Testis (tissue), 3 donors: ENCODE data around the gene RASAL1. TPM values are rescaled to one million over a fixed set of nuclear protein-coding genes. Genes with fewer than 3 reads are reported as not detected.
A peak's percentile ranks its signal among the peaks of the same experiment; 100 is the strongest.

Experiments used
- DNase-seq: peaks from one replicate; pipeline ENCODE4 v3.0.0-alpha.2; 2019
- H3K27ac ChIP-seq, 2 donors: fragments of 200-600 bp; sonication (generic); one replicate each; pipeline ENCODE4 v1.5.1; 2019
- H3K27me3 ChIP-seq: fragments of 200-600 bp; sonication (generic); one replicate; pipeline ENCODE4 v1.5.1; 2019
- H3K36me3 ChIP-seq: fragments of 200-600 bp; sonication (generic); one replicate; pipeline ENCODE4 v1.5.1; 2017; ENCODE audit warnings: low read depth; ENCODE audit errors: missing control alignments
- H3K4me1 ChIP-seq: fragments of 200-600 bp; sonication (generic); one replicate; pipeline ENCODE4 v1.5.1; 2019
- H3K4me3 ChIP-seq, 2 donors: fragments of 200-600 bp; sonication (generic); one replicate each; pipeline ENCODE4 v1.5.1; 2017 to 2019
- H3K9me3 ChIP-seq: fragments of 200-600 bp; sonication (generic); one replicate; pipeline ENCODE4 v1.5.1; 2017
- POLR2A ChIP-seq: fragments of 450-650 bp; IDR thresholded peaks from one replicate; pipeline ENCODE4 v1.6.1; 2017; ENCODE audit warnings: antibody characterized with exemption, mild to moderate bottlenecking, moderate library complexity
- WGBS, 2 donors: methylation state at CpG; one replicate each; pipeline ENCODE4 v1.1.5; 2018; 5-methylcytosine and 5-hydroxymethylcytosine counted together
- intact Hi-C: fragments of 100-400 bp; cut with DNase I; formaldehyde crosslinking; loops from one replicate; pipeline ENCODE4 v1.15.1; 2023; ENCODE audit warnings: low total_unique reads
- polyA plus RNA-seq: library from polyadenylated mRNA; stranded (reverse); fragments of 350-450 nt; fragmentation: Illumina TruSeq; extraction: RNeasy Lipid Tissue Mini Kit (QIAGEN cat#74804); gene quantifications from one replicate; pipeline ENCODE4 v1.2.3, GENCODE V29; 2014; ENCODE audit warnings: low read depth, low replicate concordance; ENCODE audit not compliant: insufficient read depth
- total RNA-seq, 2 donors: library from RNA; depleted of rRNA; stranded (reverse); fragments of >200 nt; gene quantifications; one replicate each; pipeline ENCODE4 v1.2.3, GENCODE V29; 2016
- TF ChIP-seq, protein P1 (sequence below), 3 experiments: fragments of 450-650 bp in 2 of 3; fragments of 200-600 bp in 1 of 3; sonication (generic) in 1 of 3; IDR thresholded peaks; one replicate each; pipeline ENCODE4 v1.5.1; 2016 to 2019; ENCODE audit warnings: antibody characterized with exemption in 3 of 3, mild to moderate bottlenecking in 2 of 3, moderate library complexity in 1 of 3

The RASAL1 gene
- total and polyA plus RNA-seq, 3 donors from 2014 or later, result 5.0 to 20.1 (median 18.2) TPM

DNA sequence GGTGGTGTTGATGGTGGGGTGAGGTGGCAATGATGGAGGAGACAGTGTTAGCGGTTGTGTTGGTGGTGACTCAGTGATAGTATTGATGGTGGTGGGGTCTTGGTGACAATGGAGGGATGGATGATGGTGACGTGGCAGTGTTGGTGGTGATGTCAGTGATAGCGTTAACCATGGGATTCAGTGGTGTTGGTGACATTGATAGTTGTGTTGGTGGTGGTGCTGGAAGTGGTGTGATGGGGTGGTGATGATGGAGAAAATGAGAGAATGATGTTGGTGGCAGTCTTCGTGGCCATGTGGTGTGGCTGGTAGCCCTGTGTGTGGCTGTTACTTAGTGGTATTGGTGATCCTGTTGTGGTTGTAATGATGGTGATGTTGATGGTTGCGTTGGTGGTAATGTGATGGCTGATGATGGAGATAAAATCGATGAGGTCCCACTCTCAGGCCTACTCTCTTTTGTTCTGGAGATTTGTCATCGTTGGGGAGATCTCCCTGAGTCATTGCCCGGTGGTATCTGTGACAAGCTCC is 76.4 kb downstream of the RASAL1 start:
- Histone ChIP-seq H3K27ac (no peak overlapping the region), H3K4me1 (peaks cover 9% of the 10 kb centered on the region), H3K4me3 (no peak overlapping the region), H3K36me3 (no peaks in the 10 kb centered on the region), H3K27me3 (no peaks in the 10 kb centered on the region), H3K9me3 (no peaks in the 10 kb centered on the region)
- intact Hi-C loops, result loop anchor here (10.0 kb wide), 1 partner anchor 96 kb away; no protein-coding TSS in a partner anchor
- WGBS, 2 donors, result 92 to 96% methylated on average over 8 of the region's 8 CpGs
- TF ChIP-seq POLR2A, result no peak
- TF ChIP-seq, protein P1, sequence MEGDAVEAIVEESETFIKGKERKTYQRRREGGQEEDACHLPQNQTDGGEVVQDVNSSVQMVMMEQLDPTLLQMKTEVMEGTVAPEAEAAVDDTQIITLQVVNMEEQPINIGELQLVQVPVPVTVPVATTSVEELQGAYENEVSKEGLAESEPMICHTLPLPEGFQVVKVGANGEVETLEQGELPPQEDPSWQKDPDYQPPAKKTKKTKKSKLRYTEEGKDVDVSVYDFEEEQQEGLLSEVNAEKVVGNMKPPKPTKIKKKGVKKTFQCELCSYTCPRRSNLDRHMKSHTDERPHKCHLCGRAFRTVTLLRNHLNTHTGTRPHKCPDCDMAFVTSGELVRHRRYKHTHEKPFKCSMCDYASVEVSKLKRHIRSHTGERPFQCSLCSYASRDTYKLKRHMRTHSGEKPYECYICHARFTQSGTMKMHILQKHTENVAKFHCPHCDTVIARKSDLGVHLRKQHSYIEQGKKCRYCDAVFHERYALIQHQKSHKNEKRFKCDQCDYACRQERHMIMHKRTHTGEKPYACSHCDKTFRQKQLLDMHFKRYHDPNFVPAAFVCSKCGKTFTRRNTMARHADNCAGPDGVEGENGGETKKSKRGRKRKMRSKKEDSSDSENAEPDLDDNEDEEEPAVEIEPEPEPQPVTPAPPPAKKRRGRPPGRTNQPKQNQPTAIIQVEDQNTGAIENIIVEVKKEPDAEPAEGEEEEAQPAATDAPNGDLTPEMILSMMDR (IDR thresholded peaks at IDR 0.05), result no peak
- DNase-seq, result no peak

DNA sequence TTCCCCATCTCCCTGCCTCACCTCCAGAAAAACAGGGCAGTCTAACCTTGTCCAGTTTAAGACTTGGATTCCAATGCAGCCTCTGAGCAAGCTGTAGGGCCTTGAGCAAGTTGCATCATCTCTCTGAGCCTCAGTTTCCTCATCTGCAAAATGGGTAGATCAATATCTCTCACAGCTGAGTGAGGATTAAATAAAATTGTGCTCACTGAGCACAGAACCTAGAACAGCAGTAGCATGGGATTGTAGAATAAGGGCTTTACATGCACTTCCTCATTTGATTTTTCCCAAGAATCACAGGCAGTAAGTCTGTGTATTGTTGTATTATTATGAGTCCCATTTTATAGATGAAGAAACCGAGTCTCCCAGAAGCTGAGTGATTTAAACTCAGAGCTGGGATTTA is 77.0 kb downstream of the RASAL1 start:
- intact Hi-C loops, result loop anchor here (10.0 kb wide), 1 partner anchor 96 kb away; no protein-coding TSS in a partner anchor
- WGBS, 2 donors, result 96 to 97% methylated on average over 1 of the region's 1 CpG
- no peak overlapping the region for H3K4me3 ChIP-seq
- peaks cover 9% of the 10 kb centered on the region for H3K4me1 ChIP-seq
- H3K9me3 ChIP-seq, result no peaks in the 10 kb centered on the region
- no peaks in the 10 kb centered on the region for H3K36me3 ChIP-seq
- TF ChIP-seq, protein P1 (IDR thresholded peaks at IDR 0.05), result no peak
- no peak for TF ChIP-seq POLR2A
- no peak overlapping the region for H3K27ac ChIP-seq
- H3K27me3 ChIP-seq, result no peaks in the 10 kb centered on the region
- no peak for DNase-seq

DNA sequence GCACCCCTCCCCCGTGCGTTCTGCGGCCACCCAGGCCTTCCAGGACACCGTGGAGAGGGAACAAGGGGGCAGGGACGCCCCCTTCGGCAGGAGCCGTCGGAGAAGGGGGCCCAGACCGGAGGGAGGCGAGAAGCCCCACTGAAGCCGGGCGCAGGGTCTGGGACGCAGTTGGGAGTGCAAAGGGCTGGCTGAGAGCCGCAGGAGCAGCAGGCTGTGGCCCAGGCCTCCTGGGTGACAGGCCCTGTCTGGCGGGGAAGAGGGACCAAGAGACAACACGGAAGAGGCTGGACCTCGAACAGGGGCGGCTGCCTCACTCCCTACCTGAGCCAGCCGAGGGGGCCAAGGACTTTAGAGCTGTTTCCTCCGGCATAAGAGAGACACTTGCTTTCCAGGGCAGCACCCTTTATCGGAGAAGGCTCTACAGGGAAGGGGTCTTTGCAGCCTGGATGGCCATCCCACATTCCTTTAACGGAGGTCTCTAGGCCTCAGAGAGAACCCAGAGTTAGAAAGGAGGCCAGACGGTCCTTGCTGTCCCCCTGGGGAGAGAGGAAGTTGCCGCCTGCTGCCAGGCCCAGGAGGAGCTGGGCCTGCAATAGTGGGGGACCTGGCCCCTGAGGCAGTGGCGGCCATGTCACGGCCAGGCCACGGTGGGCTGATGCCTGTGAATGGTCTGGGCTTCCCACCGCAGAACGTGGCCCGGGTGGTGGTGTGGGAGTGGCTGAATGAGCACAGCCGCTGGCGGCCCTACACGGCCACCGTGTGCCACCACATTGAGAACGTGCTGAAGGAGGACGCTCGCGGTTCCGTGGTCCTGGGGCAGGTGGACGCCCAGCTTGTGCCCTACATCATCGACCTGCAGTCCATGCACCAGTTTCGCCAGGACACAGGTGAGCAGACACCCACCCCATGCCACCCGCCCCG is 77.7 kb downstream of the RASAL1 start:
- Histone ChIP-seq H3K4me3 (peak overlapping the region; percentile 72 to 81), H3K27ac (peak overlapping the region; percentile 64 to 69), H3K36me3 (no peaks in the 10 kb centered on the region), H3K9me3 (no peaks in the 10 kb centered on the region), H3K4me1 (peaks cover 8% of the 10 kb centered on the region), H3K27me3 (no peaks in the 10 kb centered on the region)
- 42% methylated on average over 10 to 44 of the region's 44 CpGs for WGBS, 2 donors
- DNase-seq, result no peak
- intact Hi-C loops, result loop anchor here (10.0 kb wide), 1 partner anchor 97 kb away; no protein-coding TSS in a partner anchor
- TF ChIP-seq, protein P1 (IDR thresholded peaks at IDR 0.05), result no peak
- TF ChIP-seq POLR2A, result no peak

DNA sequence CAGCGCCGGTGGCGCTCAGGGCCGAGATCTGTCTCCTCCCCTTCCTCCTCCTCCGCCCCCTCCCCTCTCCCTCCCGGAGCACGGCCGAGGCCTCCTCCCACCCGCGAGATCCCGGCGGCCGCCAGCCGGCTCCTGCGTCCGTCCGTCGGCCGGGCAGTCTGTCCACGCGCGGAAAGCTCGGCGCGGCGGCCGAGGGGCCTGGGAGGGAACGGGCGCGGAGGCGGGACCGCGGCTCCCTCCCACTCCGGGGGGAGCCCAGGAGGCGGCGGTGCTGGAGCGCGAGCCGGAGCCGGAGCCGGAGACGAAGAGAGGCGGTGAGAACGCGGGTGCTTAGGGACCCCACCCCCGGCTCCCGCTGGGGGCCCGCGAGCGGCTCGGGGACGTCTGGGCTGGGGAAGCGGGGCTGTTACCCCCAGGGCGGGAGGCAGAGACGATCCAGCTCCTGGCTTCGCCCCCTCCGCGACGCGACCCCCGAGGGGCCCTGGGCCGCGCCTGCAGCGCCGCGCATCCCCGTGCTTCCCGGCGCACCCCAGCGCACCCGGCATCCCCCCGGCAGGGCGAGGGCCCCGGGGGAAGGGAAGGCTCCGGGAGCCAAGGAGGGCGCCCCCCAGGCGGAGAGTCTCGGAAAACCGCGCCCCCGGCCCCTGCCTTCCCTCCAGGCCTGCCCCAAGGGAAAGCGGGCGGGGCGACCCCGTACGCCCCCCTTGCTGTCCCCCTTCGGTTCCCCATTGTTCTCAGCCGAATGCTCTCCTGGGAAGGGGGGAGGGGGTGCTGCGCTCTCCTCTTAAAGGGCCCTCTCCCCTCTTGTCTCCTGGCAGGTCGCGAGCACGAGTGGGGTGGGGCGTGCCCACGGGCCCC is 78.7 kb downstream of the RASAL1 start, which contains the start of gene DTX1:
Gene DTX1, plus strand, starts transcription at position 100 of the 858 bp plus-strand sequence. CDS start 1,463 bp downstream, outside the sequence.
- 2% methylated on average over 13 to 36 of the region's 94 CpGs for WGBS, 2 donors
- no peaks in the 10 kb centered on the region for H3K36me3 ChIP-seq
- no peaks in the 10 kb centered on the region for H3K27me3 ChIP-seq
- TF ChIP-seq, protein P1 (IDR thresholded peaks at IDR 0.05), result no peak
- no peak for TF ChIP-seq POLR2A
- peaks cover 3% of the 10 kb centered on the region for H3K4me1 ChIP-seq
- H3K4me3 ChIP-seq, result peak within 1 kb of the TSS; percentile 72 to 81
- peak within 1 kb of the TSS; percentile 64 to 69 for H3K27ac ChIP-seq
- no peaks in the 10 kb centered on the region for H3K9me3 ChIP-seq
- DNase-seq, result peak; percentile 58
- intact Hi-C loops, result loop anchor here (10.0 kb wide), 1 partner anchor 98 kb away; no protein-coding TSS in a partner anchor
